ENCODE data around the gene CTAGE6. TPM values are rescaled to one million over a fixed set of nuclear protein-coding genes. Genes with fewer than 3 reads are reported as not detected.
"Not testable (repeated sequence)": the region's sequence is repeated elsewhere in the genome, so short reads cannot be mapped to it uniquely, and the experiment has no call there.

Gene CTAGE6
- total RNA-seq, 1 donor from 2014 or later = 0.07 TPM

DNA sequence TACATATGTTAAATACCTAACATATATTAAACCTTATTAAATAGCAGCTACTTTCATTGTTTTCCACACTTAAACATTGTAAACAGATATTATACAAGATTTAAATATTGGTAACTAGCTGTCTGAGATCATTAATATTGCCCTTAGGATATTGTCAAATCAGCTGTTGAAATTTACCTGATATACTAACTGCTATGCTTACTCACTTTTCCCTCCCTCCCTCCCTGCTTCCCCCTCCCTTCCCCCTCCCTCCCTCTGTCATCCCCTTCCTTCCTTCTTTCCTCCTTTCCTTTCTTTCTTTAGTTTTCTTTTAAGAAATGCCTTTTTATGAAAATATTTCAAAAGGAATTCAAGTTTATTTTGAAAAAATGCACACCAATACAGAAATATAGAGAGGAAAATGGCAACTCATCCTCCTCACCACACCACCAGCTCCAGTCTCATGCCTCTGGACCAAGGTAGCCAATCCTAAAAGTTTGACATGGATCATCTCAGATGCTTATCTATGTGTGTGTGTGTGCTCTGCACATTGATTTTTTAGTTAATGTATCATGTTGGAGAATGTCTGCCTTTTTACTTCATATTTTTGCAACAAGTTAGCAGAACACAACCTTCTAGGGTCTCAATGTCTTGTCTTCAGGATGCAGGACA lies 41.8 kb downstream of the CTAGE6 start:
- not testable (repeated sequence) for DNase-seq (ENCODE audit: low read depth, low spot score)

DNA sequence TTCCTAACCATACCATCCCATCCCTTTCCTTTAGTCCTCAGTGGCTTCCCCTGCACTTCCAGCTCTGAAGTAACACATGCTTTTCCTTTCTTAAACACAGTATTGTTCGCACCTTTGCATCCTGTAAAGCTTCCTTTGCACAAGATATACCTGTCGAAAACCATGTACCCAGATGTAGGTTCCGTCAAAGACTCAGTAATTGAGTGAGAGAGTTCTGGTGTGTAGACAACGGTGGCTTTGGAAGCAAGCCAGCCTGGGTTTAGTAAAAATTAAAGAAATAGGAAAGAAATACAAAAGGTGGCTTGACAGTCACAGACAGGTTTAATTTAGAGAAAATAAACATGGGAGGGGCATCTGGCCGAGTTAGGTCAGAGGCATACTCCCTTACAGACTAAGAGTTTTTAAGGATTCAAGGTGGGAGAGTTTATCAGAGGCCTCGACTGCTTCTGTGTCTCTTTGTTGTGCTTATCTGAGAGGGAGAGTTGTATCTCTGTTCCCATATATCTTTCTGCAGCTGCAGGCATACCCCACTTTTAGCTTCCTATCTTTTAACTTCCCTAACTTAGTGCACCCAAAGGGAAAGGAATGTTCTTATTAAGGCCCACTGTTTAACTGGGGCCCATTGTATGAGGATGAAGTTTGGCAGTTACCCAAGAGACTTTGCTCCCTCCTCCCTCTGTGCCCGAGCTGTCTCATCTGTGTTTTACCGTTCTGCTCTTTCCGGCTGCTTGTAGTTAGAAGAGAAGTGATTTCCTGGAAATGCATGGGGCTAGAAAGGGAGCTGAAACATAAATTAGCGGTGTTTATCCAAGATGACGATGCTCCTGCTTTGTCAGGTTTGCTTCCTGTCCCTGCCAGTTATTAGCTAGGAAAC lies 42.7 kb downstream of the CTAGE6 start:
- not testable (repeated sequence) for DNase-seq (ENCODE audit: low read depth, low spot score)

DNA sequence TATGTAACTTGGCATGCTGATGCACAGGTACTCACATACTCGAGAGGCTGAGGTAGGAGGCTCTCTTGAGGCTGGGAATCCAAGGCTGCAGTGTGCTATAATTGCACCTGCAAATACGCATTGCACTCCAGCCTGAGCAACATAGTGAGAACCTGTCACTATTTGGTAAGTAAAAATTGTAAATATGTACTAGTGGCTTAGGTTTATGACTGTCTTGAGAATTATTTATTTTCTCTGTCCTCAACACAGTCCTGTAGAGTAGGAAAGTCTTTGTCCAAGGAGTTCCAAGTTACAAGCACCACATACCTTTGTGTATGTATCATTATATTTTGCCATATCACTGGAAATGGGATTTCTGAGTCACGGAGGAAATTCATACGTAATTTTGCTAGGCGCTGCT lies 45.1 kb downstream of the CTAGE6 start:
- not testable (repeated sequence) for DNase-seq (ENCODE audit: low read depth, low spot score)

- DNase-seq (ENCODE audit: low read depth, low spot score) = not testable (repeated sequence)
Observed at GRCh38 chr7:143711727-143712324, 45.7 kb downstream of the CTAGE6 start.

- DNase-seq (ENCODE audit: low read depth, low spot score) = not testable (repeated sequence)
Observed at GRCh38 chr7:143709895-143710294, 47.6 kb downstream of the CTAGE6 start.

Other genes with a start within 250 kb of the CTAGE6 start
- 0.13 and 0.28 TPM in 2 replicates for gene CTAGE15, start 185.9 kb downstream of the CTAGE6 start, total RNA-seq
- gene TCAF2, start 136.7 kb downstream of the CTAGE6 start, total RNA-seq = 7.1 and 16.3 TPM in 2 replicates
- gene TCAF1, start 144.5 kb upstream of the CTAGE6 start, total RNA-seq = 40.0 and 55.4 TPM in 2 replicates
- not detected in 2 replicates for gene OR2F2, start 177.5 kb upstream of the CTAGE6 start, total RNA-seq
- not detected in 2 replicates for gene OR2F1, start 197.1 kb upstream of the CTAGE6 start, total RNA-seq
- gene OR6B1, start 242.6 kb upstream of the CTAGE6 start, total RNA-seq = not detected in 2 replicates

Data from pulmonary artery endothelial cell (primary cell).